ENCODE measurements around the gene SPATA16.
"Not testable (repeated sequence)": the region's sequence is repeated elsewhere in the genome, so short reads cannot be mapped to it uniquely, and the experiment has no call there.

The SPATA16 gene

DNA sequence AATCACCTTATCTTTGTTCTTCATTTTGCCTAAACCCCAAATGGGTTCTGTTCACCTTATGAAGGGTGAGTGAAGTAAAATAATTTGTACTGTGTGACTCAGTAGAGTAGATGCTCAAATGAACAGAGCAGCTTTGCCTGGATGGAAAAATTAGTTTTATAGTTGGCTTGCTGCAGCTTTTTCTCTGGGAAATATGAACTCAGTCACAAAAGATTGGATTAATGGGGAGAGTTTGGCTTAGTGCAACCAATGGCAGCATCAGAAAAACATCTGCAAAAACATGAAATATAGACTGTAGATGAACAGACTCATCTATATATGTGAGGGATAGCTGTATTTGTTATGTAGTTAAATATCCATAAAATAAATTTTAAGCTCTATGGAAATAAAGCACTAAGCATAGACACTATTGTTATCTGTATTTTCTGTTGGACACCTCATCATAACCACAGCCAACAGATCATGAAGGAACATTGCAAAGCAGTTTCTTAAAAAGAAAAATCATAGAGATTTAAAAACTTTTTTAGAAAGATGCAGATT is 209.2 kb downstream of the SPATA16 start:
- no peak for DNase-seq

DNA sequence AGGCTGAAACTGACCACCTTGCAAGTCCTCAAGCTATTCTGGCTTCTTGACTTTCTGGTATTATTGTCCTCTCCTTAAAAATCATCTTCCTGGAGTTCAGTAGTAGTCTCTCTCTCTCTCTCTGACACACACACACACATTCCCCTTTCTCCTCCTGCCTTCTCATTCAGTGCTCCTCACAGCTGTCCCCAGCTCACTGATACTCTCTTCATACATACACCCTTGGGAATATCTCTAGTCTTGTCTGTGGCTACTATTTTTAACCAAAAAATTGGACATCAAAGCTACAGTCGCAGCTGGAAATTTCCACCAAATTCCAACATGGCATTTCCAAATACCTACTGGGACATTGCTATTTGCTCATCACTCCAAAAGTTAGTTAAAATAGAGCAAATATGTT is 211.6 kb downstream of the SPATA16 start:
- no peak for DNase-seq

DNA sequence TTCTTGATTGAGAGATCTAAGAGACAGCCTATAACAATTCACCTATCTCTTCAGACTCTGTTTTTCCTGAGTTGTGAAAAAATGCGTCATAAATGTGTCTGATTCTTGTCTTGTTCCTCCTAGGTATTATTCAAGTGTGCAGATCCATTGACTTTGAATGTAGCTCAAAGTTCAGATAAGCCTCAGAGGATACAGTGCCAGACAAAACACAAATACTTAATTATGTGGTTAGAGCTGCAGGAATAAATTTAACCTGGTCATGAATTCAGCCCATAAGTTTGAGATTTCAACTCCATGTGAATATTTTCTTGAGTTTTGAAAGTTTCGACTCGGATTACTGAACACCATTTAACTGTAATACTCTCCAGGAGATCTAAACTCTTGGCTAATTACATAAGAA is 216.5 kb downstream of the SPATA16 start:
- no peak for DNase-seq

DNA sequence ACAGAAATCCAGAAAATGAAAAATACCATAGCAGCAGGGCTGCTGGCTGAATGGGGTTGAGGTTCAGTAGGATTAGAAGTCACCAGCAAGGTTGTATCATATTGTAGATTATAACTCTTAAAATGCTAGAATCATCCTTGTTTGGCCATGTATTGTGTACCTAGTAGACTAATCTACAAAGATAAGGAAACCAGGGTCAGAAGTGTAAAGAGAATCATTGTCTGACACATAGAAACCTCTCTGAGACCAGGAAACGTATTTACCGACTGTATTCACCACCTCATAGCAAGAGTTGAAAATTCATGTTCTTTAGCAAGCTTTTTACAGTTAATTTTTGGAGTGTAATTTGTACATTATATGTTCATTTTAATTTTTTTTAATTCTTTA is 221.7 kb downstream of the SPATA16 start:
- no peak for DNase-seq

DNA sequence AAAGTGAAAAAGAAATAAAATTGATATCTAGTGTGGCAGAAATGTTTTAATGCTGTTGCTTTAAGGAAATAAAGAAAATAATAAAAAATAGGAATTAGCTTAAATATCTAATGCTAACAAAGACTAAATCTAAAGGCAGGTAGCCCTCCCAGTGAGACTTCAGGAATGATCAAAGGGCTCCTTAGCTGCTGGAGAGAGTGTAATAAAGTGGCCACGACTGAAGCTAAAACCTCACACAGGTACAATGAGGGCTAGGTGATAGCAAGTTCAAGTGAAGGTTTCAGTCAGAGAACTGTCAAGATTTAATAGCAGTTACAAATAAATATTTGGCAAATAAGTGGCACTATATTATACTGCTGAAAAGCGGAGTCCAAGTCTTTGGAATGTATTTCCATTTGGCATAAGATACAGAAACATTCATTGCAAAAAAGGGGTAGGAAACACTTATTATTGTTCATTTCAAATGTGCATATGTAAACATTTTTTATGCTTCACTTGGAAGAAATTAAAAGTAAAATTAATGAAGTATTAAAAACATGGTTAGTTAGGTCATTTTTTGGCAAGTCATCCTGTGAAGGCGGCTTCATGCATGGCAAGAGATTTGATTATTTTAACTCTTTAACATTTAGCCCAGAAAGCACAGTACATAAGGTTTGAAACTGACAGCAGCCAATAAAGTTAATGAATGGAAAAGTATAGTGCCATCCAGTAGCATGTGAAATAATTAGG is 222.3 kb downstream of the SPATA16 start:
- no peak for DNase-seq

DNA sequence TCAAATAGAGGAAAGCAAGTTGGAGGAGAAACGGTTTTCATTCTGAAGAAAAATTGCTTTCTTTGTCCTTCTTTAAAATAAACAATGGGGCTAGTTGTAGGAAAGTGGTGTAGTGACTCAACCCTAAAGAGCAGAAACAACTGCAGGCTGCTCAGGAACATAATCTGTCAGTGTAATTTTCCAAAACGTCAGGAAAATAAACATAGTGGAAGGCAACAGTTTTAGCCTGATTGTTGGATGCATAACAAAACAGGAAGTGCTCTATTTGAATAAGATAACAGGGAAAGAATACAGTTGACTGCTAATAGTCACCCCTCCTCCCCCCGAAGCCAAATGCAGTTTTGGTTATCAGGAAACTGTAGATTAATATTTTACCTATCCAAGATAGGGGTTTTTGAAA is 222.9 kb downstream of the SPATA16 start:
- no peak for DNase-seq

DNA sequence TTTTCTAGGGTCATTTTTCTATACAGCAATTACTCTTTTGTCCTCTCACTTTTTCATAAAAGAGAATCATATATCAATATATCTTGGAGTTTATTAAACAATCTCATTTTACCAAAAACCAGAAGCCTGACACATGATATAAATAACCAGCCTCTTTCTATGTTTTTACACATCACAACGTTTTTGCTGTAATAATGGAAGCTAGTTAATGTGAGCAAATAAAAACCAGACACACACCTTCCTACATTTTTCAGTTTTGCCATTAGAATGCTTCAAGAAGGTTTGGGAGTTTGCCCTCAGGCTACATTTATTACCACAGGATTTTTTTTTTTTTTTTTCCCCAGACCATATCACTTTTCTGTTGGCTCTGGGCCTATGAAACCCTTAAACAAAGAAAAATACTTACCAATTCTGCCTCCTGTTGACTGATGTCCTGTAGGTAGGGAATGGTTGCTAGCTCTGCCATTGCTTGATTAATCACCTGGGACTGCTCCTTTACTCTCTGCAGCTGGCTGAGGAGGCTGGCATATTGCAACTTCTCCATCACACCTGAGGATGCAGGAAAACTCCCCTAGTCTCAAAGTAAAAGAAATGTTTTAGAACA is 225.0 kb downstream of the SPATA16 start:
- no peak for DNase-seq

DNA sequence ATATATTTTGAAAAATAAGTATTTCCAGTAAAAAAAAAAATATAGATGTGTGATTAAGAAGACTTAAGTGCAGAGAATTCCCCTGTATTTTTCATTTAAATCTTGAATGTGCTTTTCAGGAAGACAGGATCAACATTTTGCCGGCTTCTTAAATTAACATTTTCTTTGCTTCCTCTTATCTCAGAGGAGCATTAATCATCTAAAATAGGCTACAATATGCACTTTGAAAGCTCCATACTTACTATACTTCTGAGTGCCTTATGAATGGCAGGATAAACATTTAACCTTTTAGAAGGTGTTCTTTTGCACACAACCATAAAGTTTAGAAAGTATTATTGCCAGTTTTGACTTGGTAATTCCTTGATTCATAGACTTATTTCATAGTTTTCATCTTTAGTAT is 226.2 kb downstream of the SPATA16 start:
- no peak for DNase-seq

DNA sequence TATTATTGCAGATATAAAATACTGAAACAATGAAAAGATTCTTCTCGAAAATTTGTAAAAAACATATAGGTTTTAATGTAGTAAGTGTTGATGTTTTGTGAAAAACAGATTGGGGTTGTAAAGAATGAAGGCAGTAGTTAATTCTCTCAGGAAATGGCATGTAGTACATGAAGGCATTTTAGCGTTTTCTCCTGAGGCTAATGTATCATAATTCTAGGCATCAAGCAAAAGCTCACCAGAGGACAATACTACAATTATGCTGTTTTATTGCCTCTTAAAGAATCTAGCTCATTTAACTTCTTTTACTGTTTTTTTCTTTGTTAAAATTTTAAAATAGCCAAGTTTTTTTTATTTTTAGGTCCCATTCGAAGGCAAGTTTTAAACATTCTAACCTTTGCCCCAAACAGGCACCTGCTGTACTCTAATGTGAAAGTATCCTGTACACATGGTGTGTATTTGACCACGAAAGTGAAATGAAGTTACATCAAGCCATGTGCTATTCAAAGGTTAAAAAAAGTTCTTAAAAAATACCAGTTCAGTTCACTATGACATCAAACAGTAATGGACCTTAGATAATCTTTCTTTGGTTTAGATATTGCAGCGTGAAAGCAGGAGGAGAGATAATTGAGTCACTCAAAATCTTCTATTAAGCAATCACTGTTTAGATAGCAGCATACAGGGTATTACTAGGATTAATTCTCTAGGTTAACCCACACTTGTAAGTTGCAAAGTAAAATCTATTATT is 227.0 kb downstream of the SPATA16 start:
- no peak for DNase-seq

DNA sequence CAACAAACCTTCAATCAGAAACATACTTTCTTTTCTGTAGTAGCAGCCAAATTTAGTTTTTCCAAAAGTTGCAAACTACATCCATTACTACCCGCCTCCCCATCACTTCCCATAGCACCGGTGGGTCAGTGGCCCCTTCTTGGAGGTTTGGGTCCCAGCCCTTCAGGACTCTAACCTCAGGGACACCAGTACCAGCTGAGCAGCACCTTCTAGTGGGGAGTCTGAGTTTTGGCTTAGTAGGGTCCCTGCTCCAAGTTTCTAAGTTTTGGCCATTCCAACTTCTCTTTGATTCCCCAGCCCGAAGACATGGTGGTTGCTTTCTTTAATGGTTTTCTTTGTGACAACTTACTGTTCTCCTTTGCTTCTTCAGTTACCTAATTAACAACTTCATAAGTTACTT is 229.9 kb downstream of the SPATA16 start:
- DNase-seq: no peak

DNA sequence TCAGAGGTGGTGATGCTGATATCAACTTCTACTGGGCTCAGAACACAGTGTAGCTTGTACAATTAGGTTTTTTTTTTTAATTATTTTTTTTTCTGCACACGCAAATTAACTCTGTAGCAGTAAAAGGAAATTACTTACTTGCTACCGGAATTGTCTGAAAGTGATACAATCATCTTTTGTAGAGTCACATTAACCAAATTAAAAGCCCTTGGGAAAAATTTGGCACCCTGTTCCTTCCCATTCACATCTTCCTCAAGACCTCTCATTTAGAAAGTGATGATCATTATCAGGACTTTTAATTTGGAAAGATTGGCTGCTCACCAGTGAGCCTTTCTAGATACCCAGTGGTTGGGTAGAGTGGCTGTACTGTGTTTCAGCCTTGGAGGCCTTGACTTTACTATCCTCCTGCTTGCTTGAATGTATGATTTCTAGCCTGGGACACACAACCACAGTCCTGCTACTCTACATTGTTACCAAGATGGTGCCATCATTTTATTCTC is 232.2 kb downstream of the SPATA16 start:
- DNase-seq: no peak

DNA sequence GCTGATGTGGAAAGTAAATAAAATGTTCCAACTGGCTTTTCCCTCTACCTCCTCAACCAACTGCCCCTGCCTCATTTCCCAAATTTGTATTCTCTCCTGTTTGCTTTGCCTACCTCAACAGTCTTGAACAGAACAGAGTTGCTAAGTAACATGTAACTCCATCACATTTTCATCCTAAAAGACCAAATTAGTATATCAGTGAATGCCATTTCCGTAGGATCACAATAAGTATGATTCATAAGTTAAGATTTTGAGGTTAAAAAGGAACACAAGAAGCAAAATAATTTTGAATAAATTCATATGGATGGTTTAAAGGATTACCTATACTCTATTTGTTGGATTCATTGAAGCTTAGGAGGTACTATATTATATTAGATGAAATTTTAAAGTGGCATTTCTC is 235.6 kb downstream of the SPATA16 start:
- no peak for DNase-seq

DNA sequence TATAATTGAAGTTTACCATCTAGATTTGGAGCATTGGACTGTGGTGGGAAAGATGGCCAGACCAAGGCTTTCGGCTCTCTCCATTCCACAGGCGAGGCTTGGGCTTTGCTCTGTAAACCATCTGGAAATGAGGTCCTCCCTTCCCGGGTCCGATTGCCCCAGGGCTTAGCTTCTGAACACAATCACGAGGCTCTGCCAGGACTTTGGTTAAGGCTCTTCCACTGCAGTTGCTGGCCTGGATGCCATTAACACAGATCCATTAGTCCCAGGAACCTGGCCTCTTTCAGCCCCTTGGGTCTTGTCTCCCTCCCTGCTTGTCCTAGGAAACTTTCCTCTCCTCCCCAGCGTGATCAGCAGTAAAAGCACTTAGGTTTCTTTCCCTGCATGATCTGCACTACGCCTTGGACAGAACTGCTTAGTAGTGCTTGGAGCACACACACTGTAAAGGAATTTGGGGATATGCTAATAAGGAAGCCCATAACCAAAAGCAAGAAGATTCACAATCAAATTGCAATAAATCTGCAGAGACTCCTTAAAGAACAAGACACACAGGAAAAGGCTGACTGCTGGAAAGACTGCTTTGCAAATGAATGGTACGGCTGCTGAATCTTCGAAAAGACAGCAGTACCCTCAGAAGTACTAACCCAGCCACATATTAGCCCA is 236.2 kb downstream of the SPATA16 start:
- no peak for DNase-seq

DNA sequence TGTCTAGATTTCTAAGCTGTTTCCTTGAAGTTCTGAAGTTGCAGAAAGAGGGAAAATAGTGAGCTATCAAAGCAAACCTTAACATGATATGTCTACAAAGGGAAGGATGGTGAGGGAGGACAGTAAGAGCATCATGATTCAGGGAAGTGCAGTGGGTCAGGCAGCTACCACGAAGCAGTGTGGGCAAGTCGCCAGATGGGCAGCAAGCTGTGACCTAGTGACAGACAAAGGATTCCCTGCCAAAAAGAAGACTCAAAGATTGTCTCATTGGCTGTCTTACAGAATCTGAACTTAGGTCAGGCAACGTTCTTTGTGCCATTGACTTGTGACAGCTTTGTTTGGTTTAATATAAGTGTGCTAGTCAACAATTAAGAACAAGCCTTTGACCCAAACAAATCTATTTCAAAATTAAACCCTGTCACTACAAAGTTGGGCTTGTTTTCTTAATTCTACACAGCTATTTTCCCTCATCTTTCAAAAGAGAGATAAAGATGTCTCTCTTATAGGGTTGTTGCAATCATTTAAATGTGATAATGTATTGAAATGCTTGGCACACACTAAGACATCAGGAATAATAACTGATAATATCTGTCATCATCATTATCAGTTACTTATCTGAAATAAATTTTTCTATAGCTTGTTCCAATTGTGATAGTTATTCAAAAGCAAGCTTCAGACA is 237.3 kb downstream of the SPATA16 start:
- no peak for DNase-seq

DNA sequence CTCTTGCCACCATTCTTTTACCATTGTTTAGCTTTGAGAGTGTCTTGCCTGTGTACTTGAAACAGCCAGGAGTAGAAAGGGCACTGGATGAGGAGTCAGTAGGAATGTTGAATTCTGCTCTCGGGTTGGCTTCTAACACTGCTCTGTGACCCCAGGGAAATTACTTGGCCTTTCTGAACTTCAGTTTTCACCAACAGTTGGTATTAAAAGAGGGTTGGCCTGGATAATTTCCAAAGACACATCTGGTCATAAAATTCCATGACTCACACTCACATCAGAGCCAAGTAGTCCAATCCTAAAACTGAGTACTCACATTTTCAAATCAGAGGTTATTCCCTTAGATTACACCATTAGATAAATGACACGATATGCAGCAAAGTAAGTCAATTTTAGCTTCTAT is 248.9 kb downstream of the SPATA16 start:
- DNase-seq: no peak

DNA sequence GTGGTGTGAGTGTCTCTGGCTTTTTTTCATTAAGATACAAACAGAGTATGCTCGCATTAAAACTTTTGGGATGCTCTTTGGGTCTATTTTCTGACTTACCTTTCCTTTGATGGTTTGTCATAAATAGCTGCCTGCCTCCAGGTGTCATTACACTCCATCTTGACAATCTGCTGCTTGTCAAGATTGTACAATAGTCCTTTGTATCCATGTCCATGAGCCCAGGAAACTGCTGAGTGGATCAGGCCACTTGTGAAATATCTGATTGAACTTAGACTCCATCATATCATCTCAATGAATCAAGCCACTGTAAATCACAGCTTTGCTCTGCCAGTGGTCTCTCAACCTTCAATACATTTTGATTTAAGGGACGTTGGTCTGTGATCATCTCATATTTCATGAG is 255.3 kb downstream of the SPATA16 start:
- no peak for DNase-seq

DNA sequence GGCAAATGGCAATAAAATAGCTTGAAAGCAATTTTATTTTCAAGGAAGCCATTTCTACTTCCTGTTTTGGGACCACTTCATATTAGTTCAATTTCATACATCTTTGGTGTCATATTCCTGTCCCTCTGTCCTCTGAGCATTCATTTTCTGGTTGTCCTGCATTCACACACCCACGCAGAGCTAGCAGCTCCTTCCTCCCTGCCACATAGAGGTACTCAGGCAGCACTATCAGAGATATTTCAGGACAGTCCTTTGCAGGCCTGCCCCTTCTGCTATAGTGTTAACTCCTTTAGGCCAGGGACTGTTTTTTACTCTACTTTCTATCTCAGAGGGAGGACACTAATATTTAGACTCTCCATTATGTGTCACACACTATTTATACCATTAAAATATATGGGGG is 258.5 kb downstream of the SPATA16 start:
- no peak for DNase-seq

DNA sequence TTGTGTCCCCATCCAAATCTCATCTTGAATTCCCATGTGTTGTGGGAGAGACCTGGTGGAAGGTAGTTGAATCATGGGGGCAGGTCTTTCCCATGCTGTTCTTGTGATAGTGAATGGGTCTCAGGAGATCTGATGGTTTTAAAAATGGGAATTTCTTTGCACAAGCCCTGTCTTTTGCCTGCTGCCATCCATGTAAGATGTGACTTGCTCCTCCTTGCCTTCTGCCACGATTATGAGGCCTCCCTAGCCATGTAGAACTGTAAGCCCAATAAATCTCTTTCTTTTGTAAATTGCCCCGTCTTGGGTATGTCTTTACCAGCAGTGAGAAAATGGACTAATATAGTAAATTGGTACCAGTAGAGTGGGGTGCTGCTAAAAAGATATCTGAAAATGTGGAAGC is 261.7 kb downstream of the SPATA16 start:
- not testable (repeated sequence) for DNase-seq

DNA sequence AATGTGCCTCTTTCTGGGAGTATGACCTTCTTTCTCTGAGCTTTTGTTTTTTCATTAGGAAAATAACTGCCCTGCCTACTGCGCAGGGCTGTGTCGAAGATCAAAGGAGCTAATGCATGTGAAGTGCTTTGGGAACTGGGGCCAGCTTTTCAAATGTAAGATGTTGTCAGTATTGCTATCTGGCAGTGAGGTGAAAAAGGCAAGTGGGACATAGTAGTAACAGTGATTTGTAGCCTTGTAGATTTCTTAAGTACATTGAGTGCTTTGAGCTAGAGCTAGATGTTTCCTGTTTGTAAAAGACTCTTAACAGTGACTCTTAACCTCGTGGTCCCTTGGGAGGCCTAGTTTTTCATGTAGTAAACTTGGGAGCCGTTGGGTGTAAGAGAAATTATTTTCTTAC is 264.0 kb downstream of the SPATA16 start:
- no peak for DNase-seq

DNA sequence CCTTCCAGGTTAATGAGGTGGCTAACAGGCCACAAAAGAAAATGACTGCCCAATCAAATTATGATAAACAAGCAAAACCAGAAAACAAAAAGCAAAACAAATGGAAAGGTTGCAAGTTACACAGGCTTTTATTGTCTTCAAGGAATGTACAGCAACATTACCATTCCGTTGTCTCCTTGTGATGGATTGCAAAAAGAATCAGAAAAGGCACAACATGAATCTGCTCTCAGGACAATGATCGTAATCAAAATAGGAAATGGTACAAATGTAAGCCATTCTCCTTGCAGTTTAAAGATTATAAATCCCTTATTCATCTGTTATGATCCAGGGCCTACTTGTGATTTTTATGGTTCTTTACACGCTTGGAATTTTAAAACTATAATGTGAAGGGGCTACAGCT is 264.7 kb downstream of the SPATA16 start:
- no peak for DNase-seq

DNA sequence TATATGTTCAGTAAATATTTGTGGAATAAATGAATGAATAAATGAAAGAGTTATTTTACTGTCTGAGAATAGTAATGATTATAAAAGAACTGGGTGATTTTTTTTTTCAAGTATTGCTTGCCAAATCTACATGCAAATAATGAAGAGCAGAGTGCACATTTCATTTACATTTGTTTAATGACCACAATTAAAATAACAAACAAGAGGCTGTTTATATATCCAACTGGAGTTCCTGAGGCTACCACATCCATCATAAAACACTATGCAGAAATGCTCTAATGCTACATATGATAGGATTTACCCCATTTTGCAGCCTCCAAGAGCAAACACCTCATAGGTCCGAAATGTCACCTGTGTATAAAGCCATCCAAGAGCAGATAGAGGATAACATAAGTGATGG is 266.0 kb downstream of the SPATA16 start:
- DNase-seq: no peak

DNA sequence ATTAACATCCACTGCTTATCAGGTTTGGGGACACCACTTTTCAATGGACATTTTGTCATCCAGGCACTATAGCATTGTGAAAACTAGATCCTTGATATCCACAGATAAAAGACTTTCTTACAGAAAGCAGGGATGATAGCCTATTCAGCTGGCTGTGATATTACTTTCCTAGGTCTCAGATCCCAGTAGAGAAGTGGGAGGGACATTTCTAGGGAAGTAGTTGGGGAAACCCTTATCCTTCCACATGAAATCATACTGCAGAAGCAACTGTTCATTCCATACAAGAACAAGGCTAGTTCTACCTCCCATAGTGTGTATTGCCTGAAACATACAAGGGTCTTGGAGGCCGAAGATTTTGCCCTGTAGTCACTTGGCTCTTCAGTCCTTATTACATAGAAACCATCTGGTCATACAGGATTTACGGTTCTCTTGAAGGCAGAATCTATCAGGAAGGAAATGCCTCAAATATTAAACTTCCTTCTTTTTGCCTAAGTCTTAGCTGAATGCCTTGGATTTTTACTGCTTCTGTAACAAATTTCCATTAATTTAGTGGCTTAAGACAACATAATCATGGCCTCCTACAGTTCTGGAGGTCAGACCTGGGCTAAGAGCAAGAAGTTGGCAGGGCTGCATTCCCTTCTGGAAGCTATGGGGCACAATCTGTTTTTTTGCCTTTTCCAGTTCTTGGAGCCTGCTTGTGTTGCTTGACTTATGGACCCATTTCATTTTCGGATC is 271.1 kb downstream of the SPATA16 start:
- no peak for DNase-seq
